Mesothelial cell of epicardium (in vitro differentiated cells): ENCODE measurements around the gene HEMK1. TPM values are rescaled to one million over a fixed set of nuclear protein-coding genes. Genes with fewer than 3 reads are reported as not detected.

Experiments used
- DNase-seq, 2 experiments: peaks; one replicate each; pipeline ENCODE4 v3.0.0; 2021; ENCODE audit warnings: low spot score in 2 of 2; ENCODE audit not compliant: unreplicated experiment in 2 of 2
- H3K27ac Mint-ChIP-seq: 2 replicates; pipeline ENCODE4 v1.8.0; 2021; ENCODE audit warnings: mixed read lengths
- H3K27me3 Mint-ChIP-seq: 2 replicates; pipeline ENCODE4 v1.8.0; 2021; ENCODE audit warnings: low read depth, mixed read lengths
- H3K36me3 Mint-ChIP-seq: 2 replicates; pipeline ENCODE4 v1.8.0; 2021; ENCODE audit warnings: mixed read lengths
- H3K4me1 Mint-ChIP-seq: 2 replicates; pipeline ENCODE4 v1.8.0; 2021; ENCODE audit warnings: mixed read lengths
- H3K4me3 Mint-ChIP-seq: 2 replicates; pipeline ENCODE4 v1.8.0; 2021; ENCODE audit warnings: mild to moderate bottlenecking, moderate library complexity, mixed read lengths
- H3K9me3 Mint-ChIP-seq: 2 replicates; pipeline ENCODE4 v1.8.0; 2021; ENCODE audit warnings: mixed read lengths
- CTCF ChIP-seq: fragments of 200-600 bp; sonication (generic); IDR thresholded peaks from one replicate; pipeline ENCODE4 v1.5.0; 2021; ENCODE audit warnings: antibody characterized with exemption; ENCODE audit not compliant: unreplicated experiment
- total RNA-seq: library from RNA; stranded (reverse); gene quantifications from 3 replicates; pipeline ENCODE4 v1.2.1, GENCODE V29; 2021

HEMK1 gene
- total RNA-seq, 1 donor from 2014 or later, result 32.8 TPM

- Mint-ChIP-seq H3K4me3 (no peak overlapping the region), H3K27ac (no peak overlapping the region), H3K27me3 (peaks cover 29% of the 10 kb centered on the region), H3K9me3 (no peaks in the 10 kb centered on the region), H3K4me1 (peaks cover 12% of the 10 kb centered on the region), H3K36me3 (no peaks in the 10 kb centered on the region)
- DNase-seq, result no peak
- no peak for TF ChIP-seq CTCF
Observed at GRCh38 chr3:50539356-50540286, 29.7 kb upstream of the HEMK1 start.

GRCh38 chr3:50542177-50543034, 26.9 kb upstream of the HEMK1 start:
- no peak overlapping the region for H3K27ac Mint-ChIP-seq
- H3K27me3 Mint-ChIP-seq, result peaks cover 8% of the 10 kb centered on the region
- no peak overlapping the region for H3K4me3 Mint-ChIP-seq
- H3K9me3 Mint-ChIP-seq, result no peaks in the 10 kb centered on the region
- TF ChIP-seq CTCF, result peak; percentile 92
- H3K4me1 Mint-ChIP-seq, result peaks cover 12% of the 10 kb centered on the region
- H3K36me3 Mint-ChIP-seq, result no peaks in the 10 kb centered on the region
- DNase-seq, result peak; percentile 53 to 86

GRCh38 chr3:50545781-50546180, 23.5 kb upstream of the HEMK1 start:
- Mint-ChIP-seq H3K27ac (no peak overlapping the region), H3K4me3 (no peak overlapping the region), H3K9me3 (no peaks in the 10 kb centered on the region), H3K4me1 (peaks cover 3% of the 10 kb centered on the region), H3K36me3 (no peaks in the 10 kb centered on the region), H3K27me3 (no peaks in the 10 kb centered on the region)
- no peak for DNase-seq
- no peak for TF ChIP-seq CTCF

- Mint-ChIP-seq H3K36me3 (no peaks in the 10 kb centered on the region), H3K4me3 (no peak overlapping the region), H3K27ac (no peak overlapping the region), H3K27me3 (peaks cover 14% of the 10 kb centered on the region), H3K4me1 (peaks cover 14% of the 10 kb centered on the region), H3K9me3 (no peaks in the 10 kb centered on the region)
- DNase-seq, result no peak
- no peak for TF ChIP-seq CTCF
Observed at GRCh38 chr3:50549226-50549625, 20.1 kb upstream of the HEMK1 start.

- H3K36me3 Mint-ChIP-seq, result no peaks in the 10 kb centered on the region
- TF ChIP-seq CTCF, result peak; percentile 90
- H3K4me1 Mint-ChIP-seq, result peaks cover 14% of the 10 kb centered on the region
- H3K4me3 Mint-ChIP-seq, result no peak overlapping the region
- H3K9me3 Mint-ChIP-seq, result no peaks in the 10 kb centered on the region
- DNase-seq, result peak in 1 of 2 experiments; percentile 84
- H3K27ac Mint-ChIP-seq, result no peak overlapping the region
- peaks cover 19% of the 10 kb centered on the region for H3K27me3 Mint-ChIP-seq
Observed at GRCh38 chr3:50550079-50550736, 19.1 kb upstream of the HEMK1 start.
